Fibroblast of lung (primary cell): ENCODE measurements around the gene SLAMF1. TPM values are rescaled to one million over a fixed set of nuclear protein-coding genes. Genes with fewer than 3 reads are reported as not detected.

Source experiments
- DNase-seq, 2 donors: peaks; one replicate each; pipeline versions ENCODE4 v3.0.0 to v3.0.0-alpha.2; 2010; ENCODE audit warnings: low read depth in 2 of 2
- H2AFZ ChIP-seq: 2 replicates; pipeline ENCODE4 v1.5.1; 2012; ENCODE audit warnings: low read length, control low read depth, inconsistent platforms
- H3K27ac ChIP-seq: 2 replicates; pipeline ENCODE4 v1.5.1; 2011; ENCODE audit warnings: low read length, control low read depth; ENCODE audit not compliant: insufficient read depth
- H3K27me3 ChIP-seq: 2 replicates; pipeline ENCODE4 v1.5.1; 2011; ENCODE audit warnings: mild to moderate bottlenecking, low read length; ENCODE audit not compliant: control insufficient read depth, insufficient read depth
- H3K36me3 ChIP-seq: 2 replicates; pipeline ENCODE4 v1.5.1; 2011; ENCODE audit warnings: low read length; ENCODE audit not compliant: control insufficient read depth, insufficient read depth
- H3K4me1 ChIP-seq: 2 replicates; pipeline ENCODE4 v1.5.1; 2011; ENCODE audit warnings: low read length; ENCODE audit not compliant: control insufficient read depth, insufficient read depth; ENCODE audit errors: extremely low read depth
- H3K4me2 ChIP-seq: 2 replicates; pipeline ENCODE4 v1.5.1; 2011; ENCODE audit warnings: low read length, control low read depth; ENCODE audit not compliant: insufficient read depth; ENCODE audit errors: extremely low read depth
- H3K4me3 ChIP-seq, 4 experiments: fragments of 200-600 bp in 1 of 4; sonication (generic) in 1 of 4; replicated peaks in 1 of 4; 2 replicates each; pipeline ENCODE4 v1.5.1; 2011 to 2016; ENCODE audit warnings: low read length in 4 of 4, low read depth in 3 of 4, mild to moderate bottlenecking in 3 of 4, control low read depth in 2 of 4, inconsistent platforms in 1 of 4, mixed read lengths in 1 of 4; ENCODE audit not compliant: insufficient read depth in 1 of 4; ENCODE audit errors: control extremely low read depth in 1 of 4
- H3K79me2 ChIP-seq: 2 replicates; pipeline ENCODE4 v1.5.1; 2012; ENCODE audit warnings: mild to moderate bottlenecking, low read length, inconsistent platforms; ENCODE audit not compliant: control insufficient read depth, insufficient read depth
- H3K9ac ChIP-seq: 2 replicates; pipeline ENCODE4 v1.5.1; 2011; ENCODE audit warnings: mild to moderate bottlenecking, low read length, control low read depth; ENCODE audit not compliant: insufficient read depth
- H3K9me3 ChIP-seq: 2 replicates; pipeline ENCODE4 v1.5.1; 2012; ENCODE audit warnings: low read depth, low read length; ENCODE audit not compliant: control insufficient read depth, insufficient read depth
- H4K20me1 ChIP-seq: 2 replicates; pipeline ENCODE4 v1.5.1; 2011; ENCODE audit warnings: low read length; ENCODE audit not compliant: control insufficient read depth, insufficient read depth; ENCODE audit errors: extremely low read depth
- CTCF ChIP-seq, 2 donors: IDR thresholded peaks in 1 of 2; conservative IDR thresholded peaks in 1 of 2; 1 replicate in 1 of 2; 2 replicates in 1 of 2; pipeline ENCODE4 v1.5.1; 2011 to 2012; ENCODE audit warnings: low read length in 2 of 2, control low read depth in 1 of 2, inconsistent platforms in 1 of 2, low read depth in 1 of 2, mild to moderate bottlenecking in 1 of 2
- EZH2 ChIP-seq: IDR thresholded peaks from 2 replicates; pipeline ENCODE4 v1.5.1; 2012; ENCODE audit warnings: low read length, control low read depth, mild to moderate bottlenecking; ENCODE audit errors: missing control alignments
- polyA plus RNA-seq, 2 donors: library from polyadenylated mRNA; depleted of rRNA in 1 of 2; stranded (reverse) in 1 of 2; unstranded in 1 of 2; fragments of >200 nt; gene quantifications; 2 replicates each; pipeline ENCODE4 v1.2.1, GENCODE V29; 2011 to 2012; ENCODE audit warnings: missing spikeins in 1 of 2
- total RNA-seq: library from RNA; depleted of rRNA; stranded (reverse); fragments of >200 nt; gene quantifications from 2 replicates; pipeline ENCODE4 v1.2.1, GENCODE V29; 2014

Gene SLAMF1
- total and polyA plus RNA-seq, 2 donors (not counting 1 experiment from before 2014, with no cell fraction given) = not detected

- Histone ChIP-seq H3K4me1 (no peaks in the 10 kb centered on the region), H3K27me3 (no peaks in the 10 kb centered on the region), H3K79me2 (no peaks in the 10 kb centered on the region), H4K20me1 (no peaks in the 10 kb centered on the region), H3K4me3 (no peak overlapping the region), H3K4me2 (no peak overlapping the region), H3K9ac (no peak overlapping the region), H3K36me3 (no peaks in the 10 kb centered on the region), H2AFZ (no peak overlapping the region), H3K9me3 (no peaks in the 10 kb centered on the region), H3K27ac (no peak overlapping the region)
- no peak for TF ChIP-seq CTCF (conservative IDR thresholded peaks at IDR 0.05 in 1 of 2, IDR thresholded peaks at IDR 0.05 in 1 of 2; ENCODE audit: low read depth in 1 of 2, low read length in 2 of 2)
- TF ChIP-seq EZH2 = no peak
- DNase-seq = no peak
These were observed 64.9 kb downstream of the SLAMF1 start for GRCh38 chr1:160581961-160582360.

DNA sequence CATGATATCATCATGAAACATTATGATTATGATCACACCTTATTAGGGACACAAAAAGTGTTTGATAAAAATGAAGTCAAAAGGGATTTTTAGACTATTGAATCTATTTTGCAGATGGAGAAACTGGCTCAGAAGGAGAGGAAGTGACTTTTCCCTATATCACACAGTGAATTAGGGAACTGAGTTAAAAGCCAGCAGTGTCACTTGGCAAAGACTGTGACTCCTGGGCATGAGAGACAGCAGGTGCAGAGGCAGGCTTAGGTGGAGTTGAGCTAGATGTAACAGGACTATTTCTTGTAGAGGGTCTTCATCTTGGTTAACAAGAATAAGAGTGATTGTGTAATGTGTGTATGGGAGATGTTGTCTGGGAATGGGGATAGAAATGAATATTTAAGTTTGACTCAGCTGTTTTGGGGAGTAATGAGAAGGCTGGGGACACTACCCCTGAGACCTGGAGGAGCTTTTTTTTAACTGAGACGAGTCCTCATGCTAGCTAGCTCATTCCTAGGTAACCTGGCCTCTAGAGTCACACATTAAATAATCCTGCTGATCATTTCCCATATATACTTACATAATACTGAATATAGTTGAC lies 66.5 kb downstream of the SLAMF1 start:
- no peaks in the 10 kb centered on the region for H3K4me1 ChIP-seq
- no peak overlapping the region for H2AFZ ChIP-seq
- no peaks in the 10 kb centered on the region for H3K79me2 ChIP-seq
- H3K27ac ChIP-seq = no peak overlapping the region
- no peak overlapping the region for H3K4me2 ChIP-seq
- DNase-seq = no peak
- H3K9me3 ChIP-seq = no peaks in the 10 kb centered on the region
- H3K36me3 ChIP-seq = no peaks in the 10 kb centered on the region
- TF ChIP-seq EZH2 (no peak), CTCF (conservative IDR thresholded peaks at IDR 0.05 in 1 of 2, IDR thresholded peaks at IDR 0.05 in 1 of 2; ENCODE audit: low read depth in 1 of 2, low read length in 2 of 2) (no peak)
- H4K20me1 ChIP-seq = no peaks in the 10 kb centered on the region
- no peak overlapping the region for H3K9ac ChIP-seq
- no peaks in the 10 kb centered on the region for H3K27me3 ChIP-seq
- H3K4me3 ChIP-seq = no peak overlapping the region

- H3K4me1 ChIP-seq = no peaks in the 10 kb centered on the region
- no peaks in the 10 kb centered on the region for H4K20me1 ChIP-seq
- no peaks in the 10 kb centered on the region for H3K27me3 ChIP-seq
- no peak within 1 kb of the TSS for H3K27ac ChIP-seq
- no peak for DNase-seq
- no peaks in the 10 kb centered on the region for H3K79me2 ChIP-seq
- H3K9ac ChIP-seq = no peak within 1 kb of the TSS
- no peak within 1 kb of the TSS for H2AFZ ChIP-seq
- TF ChIP-seq EZH2 (no peak), CTCF (conservative IDR thresholded peaks at IDR 0.05 in 1 of 2, IDR thresholded peaks at IDR 0.05 in 1 of 2; ENCODE audit: low read depth in 1 of 2, low read length in 2 of 2) (no peak)
- H3K9me3 ChIP-seq = no peaks in the 10 kb centered on the region
- no peak within 1 kb of the TSS for H3K4me2 ChIP-seq
- no peak within 1 kb of the TSS for H3K4me3 ChIP-seq
- no peaks in the 10 kb centered on the region for H3K36me3 ChIP-seq
These were observed 67.6 kb downstream of the SLAMF1 start, which contains the start of gene CD84 for GRCh38 chr1:160579216-160579701. Gene CD84, minus strand, starts transcription at chr1:160579496. Its CDS starts 59 bp downstream, at chr1:160579437.
